Hematopoietic multipotent progenitor cell treated with erythropoietin and hydrocortisone succinate and interleukin-3 and kit ligand, for 6 days (in vitro differentiated cells): ENCODE measurements around the gene ADISSP.

Experiments
- DNase-seq: peaks from one replicate; pipeline ENCODE4 v3.0.0-alpha.2; 2015

Gene ADISSP

DNA sequence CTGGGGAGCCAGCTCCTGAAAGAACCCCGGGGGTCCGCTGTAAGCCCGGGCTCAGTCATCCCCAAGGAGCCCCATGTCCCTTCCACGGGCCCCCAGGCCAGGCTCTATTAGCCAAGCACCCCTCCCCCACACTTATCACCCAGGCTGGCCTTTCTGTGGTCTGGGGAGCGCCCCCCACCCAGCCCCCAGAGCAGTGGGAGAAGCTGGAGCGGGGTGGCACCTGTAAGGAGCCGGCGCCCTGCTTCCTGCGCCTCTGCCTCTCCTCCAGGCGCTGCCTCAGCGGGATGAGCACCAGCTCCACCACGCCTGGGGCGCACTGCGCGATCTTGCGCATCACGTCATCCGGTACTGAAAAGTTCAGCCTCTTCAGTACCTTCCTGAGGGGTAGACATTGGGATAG is 11.4 kb upstream of the ADISSP start:
- DNase-seq: no peak

- peak; percentile 60 for DNase-seq
Observed at GRCh38 chr20:3777716-3778629, 10.4 kb upstream of the ADISSP start.

DNA sequence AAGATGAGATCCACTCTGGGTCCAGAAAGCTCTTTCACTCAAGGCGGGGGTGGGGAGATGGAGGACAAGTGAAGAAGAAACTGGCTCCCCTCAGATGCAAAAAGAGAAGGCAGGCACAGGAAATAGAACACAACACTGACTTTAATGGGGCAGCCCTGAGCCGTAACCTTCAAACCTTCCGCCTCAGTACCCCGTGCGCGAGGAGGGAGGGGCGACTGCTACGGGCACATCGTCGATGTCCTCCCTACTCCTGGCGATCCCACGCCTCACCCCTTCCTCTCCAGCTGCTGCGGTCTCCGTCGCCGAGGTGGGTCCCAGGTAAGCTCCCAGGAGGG is 9.8 kb upstream of the ADISSP start:
- DNase-seq: no peak

DNA sequence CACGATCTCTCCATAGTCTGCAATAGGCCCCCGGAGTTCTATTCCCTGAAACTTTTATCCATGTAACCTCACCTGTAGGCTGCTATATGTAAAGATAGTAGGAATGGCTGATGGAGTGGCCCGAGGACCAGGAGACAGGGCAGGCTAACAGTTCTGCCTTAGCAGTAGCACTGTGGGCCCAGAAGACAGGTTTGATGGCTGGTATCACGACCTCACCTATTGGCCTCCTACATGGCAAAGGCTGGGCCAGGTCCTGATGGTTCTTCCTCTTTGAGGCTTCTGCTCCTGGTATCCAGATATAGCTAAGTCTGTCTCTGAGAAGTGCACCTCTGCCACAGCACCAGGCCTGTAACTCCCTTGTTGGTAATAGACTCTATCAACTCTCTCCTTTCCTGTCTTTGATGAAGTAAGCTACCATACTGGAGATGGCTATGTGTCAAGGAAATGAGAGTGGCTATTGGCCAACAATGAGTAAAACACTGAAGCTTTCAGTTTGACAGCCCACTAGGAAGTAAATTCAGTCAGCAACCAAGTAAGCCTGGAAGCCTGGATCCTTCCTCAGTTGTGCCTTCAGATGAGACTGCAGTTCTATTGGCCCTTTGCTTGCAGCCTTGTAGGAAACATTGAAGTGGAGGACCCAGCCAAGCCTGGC is 8.0 kb upstream of the ADISSP start:
- DNase-seq: no peak

DNA sequence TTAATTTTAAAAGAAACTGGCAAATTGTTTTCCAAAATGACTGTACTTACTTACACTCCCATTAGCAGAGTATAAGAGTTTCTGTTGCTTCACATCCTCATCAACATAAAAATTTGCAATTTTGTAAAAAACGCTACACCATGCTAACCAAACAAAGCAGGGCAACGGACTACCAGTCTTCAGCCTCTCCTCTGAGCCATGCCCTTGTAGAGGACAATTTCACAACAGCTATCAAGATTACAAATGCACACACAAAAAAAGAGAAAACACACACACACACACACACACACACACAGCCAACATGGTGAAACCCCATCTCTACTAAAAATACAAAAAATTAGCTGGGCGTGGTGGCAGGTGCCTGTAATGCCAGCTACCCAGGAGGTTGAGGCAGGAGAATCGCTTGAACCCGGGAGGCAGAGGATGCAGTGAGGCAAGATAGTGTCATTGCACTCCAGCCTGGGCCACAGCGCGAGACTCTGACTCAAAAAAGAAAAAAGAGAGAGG is 4.1 kb upstream of the ADISSP start:
- DNase-seq: no peak

GRCh38 chr20:3768342-3769130 is 983 bp upstream of the ADISSP start:
- DNase-seq: peak; percentile 89

- DNase-seq: peak; percentile 84
Observed at GRCh38 chr20:3767110-3767426, 485 bp downstream of the ADISSP start.

GRCh38 chr20:3766422-3767109 is 987 bp downstream of the ADISSP start:
- DNase-seq: peak; percentile 38

DNA sequence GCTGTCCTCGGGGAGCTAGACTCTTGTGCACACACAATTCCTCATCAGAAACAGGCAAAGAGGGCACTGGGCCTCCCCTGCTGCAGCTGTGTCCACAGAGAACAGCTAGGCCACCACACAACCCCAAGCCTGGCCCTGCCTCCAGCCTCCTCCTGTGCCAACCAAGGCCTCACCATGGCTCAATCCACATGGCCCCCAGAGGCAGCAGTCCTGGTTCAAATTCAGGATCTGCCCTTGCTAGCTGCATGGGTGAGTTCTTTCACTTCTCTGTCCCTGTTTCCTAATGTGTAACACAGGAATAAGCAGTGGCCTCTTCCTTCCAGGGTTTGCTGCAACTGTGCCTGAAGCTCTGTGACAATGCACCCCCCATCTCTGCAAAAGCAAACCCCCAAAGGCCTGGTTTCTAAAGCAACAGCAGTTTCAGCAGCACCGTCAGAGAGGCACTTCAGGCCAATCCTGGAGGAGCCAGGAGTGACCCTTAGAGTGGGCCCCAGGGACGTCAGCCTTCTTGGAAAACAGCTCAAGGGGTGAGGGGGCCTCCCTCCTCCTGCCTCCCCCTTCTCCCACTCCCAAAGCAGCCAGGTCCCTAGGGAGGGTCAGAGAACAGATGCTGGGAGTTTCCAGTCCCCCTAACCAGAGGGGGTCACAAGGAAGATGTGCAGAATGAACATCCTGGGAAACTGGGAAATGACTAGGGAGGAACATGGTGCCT is 2.2 kb downstream of the ADISSP start:
- no peak for DNase-seq

DNA sequence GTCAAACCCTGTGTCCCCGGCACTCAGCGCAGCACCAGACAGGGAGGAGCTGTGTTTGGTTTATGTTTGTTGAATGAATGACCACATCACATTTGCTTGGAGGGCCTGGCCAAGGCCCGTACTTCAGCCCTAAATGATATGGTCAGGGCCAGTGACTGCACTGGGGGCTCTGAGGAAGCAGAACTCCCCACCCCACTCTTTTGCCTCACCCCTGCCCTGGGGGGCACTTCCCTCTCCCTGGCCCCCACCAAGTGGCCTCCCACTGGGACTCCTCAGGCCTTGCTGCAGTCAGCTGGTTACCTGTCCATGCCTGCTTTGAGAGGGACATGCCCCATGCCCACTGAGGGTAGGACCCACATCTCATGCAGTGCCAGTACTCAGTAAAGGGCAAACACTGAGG is 2.9 kb downstream of the ADISSP start:
- DNase-seq: no peak

- no peak for DNase-seq
Observed at GRCh38 chr20:3763671-3764601, 3.6 kb downstream of the ADISSP start.

DNA sequence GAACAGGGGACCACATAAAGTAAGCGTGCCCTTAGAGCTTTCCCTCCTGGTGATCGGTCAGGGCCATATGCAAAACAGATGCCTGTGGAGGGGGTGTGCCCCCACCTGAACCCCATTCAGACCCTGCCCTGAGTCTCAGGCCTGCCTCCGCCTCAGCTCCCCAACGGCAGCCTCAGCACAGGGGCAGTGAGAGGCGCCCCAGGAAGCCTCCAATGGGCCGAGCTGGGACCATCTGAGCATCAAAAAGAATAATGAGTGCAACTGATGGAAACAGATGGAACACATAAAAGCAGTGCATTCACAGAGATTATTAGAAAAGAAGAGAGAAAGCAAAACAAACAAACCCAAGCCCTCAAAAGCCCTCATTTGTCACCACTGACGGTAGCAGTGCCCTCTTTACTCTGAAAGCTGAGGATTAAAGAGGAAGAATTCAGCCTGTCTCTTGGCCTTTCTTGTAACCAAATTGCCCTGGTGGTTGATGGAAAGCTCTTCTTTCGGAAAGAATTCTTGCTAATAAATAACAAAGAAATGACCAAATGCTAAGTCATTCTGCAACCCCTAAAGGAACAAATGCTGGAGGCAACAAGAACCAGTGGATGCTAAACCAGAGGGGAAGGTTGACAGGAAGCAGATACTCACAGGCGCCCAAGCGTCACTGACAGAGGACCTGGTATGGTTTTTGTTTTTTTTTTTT is 6.8 kb downstream of the ADISSP start:
- DNase-seq: no peak

DNA sequence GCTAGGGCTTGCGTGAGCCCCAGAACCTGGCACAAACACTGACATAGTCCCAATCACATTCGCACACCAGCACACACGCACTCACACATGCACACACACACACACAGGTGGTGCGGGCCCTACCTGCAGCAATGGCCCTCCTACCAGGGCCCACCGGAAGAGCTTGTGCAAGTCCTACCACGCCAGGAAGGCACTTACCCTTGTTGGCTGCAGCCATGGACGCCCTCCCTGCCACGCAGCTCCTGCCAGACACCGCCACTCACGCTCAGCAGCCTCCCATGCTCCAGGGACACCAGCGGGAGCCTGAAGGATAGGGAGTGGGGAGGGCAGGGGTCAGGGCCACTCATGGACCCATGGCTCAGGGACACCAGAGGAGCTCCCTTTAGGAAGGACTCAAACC is 7.7 kb downstream of the ADISSP start:
- DNase-seq: no peak

DNA sequence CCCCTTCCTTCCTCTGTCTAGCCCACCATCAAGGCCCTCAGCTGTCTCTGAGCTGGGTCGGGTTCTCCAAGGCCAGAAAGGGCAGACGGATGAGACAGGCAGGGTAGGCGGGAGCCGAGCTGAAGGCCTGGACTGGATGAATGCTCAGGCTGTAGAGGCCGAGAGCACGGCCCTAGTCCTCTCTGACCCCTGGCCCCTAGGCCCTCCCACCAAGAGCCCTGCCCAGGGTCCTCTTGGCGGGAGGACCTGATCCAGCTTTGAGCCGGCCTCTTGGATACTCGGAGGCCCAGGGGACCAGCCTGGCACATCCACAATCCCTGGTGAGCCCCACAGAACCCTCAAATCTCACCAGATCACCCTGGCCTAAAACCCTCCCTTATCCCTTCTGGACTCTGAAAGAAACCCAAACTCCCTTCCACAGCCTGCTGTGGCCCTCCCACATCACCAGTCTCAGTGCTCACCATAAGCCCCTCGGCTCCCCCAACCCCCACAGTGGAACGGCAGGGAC is 8.2 kb downstream of the ADISSP start:
- DNase-seq: no peak

GRCh38 chr20:3758566-3758965 is 9.0 kb downstream of the ADISSP start:
- DNase-seq: no peak

DNA sequence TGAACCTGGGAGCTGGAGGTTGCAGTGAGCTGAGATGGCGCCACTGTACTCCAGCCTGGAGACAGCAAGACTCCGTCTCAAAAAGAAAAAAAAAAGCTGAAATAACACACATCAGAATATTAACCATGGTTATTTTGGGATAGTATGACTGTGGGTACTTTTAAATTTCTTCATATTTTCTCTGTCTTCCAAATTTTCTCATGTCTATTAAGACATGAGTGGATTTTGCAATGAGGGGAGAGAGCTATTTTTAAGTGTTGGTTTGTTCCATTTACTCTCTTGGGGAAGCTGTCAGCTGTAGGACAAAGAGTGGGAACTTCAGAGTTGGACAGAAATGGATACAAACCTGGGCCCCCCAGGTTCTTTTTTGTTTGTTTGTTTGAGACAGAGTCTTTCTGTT is 10.3 kb downstream of the ADISSP start:
- no peak for DNase-seq

DNA sequence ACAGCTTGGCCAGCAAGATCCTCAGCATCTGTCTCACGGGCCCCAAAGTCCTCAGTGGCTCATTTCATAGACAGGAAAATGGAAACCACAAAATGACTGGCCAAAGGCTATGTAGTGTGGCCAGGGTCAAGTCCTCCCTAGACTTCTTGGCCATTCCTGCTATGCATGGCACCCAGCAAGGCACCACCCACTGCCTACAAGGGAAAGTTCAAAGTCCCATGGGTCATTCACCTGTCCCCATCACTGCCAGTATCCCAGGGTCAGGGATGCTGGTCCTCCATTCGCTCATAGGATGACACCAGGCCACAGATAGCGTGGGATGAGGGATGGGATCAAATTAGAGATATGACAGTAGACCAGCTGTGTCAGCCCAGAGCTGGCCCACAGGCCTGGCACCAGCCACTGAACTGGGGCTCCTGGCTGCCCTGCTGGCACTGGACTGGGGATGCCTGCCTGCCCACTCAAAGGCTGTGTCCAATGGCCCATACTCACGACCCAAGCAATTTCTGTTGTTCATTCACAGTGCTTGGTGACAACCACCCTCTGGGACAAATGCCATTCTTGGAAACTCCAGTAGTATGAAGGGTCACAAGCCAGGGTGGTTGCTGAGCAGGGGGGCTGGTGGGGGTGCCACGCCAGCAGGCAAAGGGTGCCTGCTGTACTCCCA is 11.6 kb downstream of the ADISSP start:
- no peak for DNase-seq

DNA sequence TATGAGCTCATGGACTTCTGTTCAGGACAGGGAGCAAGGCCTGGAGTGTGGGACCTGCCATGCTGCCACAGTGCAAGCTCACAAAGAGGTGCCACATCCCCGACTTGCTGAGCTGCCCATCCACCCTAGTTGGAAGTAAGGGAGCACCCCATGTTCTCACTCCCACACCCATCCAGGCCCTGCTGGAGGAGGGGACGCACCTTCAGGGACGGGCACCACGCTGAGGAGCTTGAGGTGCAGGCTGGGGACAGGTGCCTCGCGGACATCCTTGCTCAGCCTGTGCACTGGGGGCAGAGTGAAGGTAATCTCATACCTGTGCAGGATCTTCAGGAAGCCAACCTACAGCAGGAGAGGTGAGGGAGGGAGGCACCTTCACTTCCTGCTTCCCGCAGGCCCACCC is 12.3 kb downstream of the ADISSP start:
- DNase-seq: no peak

DNA sequence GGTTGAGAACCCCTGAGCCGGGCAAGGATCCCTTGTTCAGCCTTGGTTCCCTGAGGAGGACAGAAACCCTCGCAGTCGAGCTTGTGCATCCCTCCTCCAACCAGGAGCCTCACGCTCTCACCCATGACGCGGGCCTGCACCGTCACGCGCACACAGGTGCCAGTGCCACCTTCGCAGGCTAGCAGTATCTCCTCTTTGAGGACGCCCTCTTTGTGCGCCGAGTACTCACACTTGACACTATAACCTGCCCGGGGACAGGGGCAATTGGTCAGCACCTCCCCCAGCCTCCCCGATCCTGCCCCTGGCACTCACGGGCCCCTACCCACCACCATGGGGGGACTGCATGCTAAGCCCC is 13.3 kb downstream of the ADISSP start:
- DNase-seq: no peak
